Measurements from ENCODE around the gene ARAP1. TPM values are rescaled to one million over a fixed set of nuclear protein-coding genes. Genes with fewer than 3 reads are reported as not detected.

Gene ARAP1
- polyA plus RNA-seq, 1 experiment = 52.4 TPM

- Histone ChIP-seq H3K27ac (ENCODE audit: low read depth, low read length) (no peak overlapping the region), H3K4me3 (ENCODE audit: low read depth, low read length) (no peak overlapping the region), H3K27me3 (ENCODE audit: control insufficient read depth, insufficient read depth, low read length) (peaks cover 71% of the 10 kb centered on the region), H3K9me3 (ENCODE audit: control insufficient read depth, insufficient read depth, low read length) (no peaks in the 10 kb centered on the region)
- TF ChIP-seq, protein P1, sequence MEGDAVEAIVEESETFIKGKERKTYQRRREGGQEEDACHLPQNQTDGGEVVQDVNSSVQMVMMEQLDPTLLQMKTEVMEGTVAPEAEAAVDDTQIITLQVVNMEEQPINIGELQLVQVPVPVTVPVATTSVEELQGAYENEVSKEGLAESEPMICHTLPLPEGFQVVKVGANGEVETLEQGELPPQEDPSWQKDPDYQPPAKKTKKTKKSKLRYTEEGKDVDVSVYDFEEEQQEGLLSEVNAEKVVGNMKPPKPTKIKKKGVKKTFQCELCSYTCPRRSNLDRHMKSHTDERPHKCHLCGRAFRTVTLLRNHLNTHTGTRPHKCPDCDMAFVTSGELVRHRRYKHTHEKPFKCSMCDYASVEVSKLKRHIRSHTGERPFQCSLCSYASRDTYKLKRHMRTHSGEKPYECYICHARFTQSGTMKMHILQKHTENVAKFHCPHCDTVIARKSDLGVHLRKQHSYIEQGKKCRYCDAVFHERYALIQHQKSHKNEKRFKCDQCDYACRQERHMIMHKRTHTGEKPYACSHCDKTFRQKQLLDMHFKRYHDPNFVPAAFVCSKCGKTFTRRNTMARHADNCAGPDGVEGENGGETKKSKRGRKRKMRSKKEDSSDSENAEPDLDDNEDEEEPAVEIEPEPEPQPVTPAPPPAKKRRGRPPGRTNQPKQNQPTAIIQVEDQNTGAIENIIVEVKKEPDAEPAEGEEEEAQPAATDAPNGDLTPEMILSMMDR (IDR thresholded peaks at IDR 0.05; ENCODE audit: low read depth, low read length) = no peak
- DNase-seq (ENCODE audit: low read depth, low spot score) = no peak
- ChIA-PET CTCF (no interaction called here), POLR2A (no interaction called here)
Measured at GRCh38 chr11:72658989-72659640, 93.1 kb downstream of the ARAP1 start.

GRCh38 chr11:72657411-72658100 is 94.7 kb downstream of the ARAP1 start:
- H3K9me3 ChIP-seq (ENCODE audit: control insufficient read depth, insufficient read depth, low read length) = no peaks in the 10 kb centered on the region; the same call in 1 of the 2 replicates
- POLR2A ChIA-PET = no interaction called here
- no peak overlapping the region for H3K4me3 ChIP-seq (ENCODE audit: low read depth, low read length)
- CTCF ChIA-PET = no interaction called here
- DNase-seq (ENCODE audit: low read depth, low spot score) = no peak
- TF ChIP-seq, protein P1 (IDR thresholded peaks at IDR 0.05; ENCODE audit: low read depth, low read length) = no peak
- H3K27ac ChIP-seq (ENCODE audit: low read depth, low read length) = no peak overlapping the region
- peaks cover 71% of the 10 kb centered on the region for H3K27me3 ChIP-seq (ENCODE audit: control insufficient read depth, insufficient read depth, low read length)

GRCh38 chr11:72655896-72656464 is 96.2 kb downstream of the ARAP1 start:
- no peaks in the 10 kb centered on the region; the same call in 1 of the 2 replicates for H3K9me3 ChIP-seq (ENCODE audit: control insufficient read depth, insufficient read depth, low read length)
- no peak for DNase-seq (ENCODE audit: low read depth, low spot score)
- TF ChIP-seq, protein P1 (IDR thresholded peaks at IDR 0.05; ENCODE audit: low read depth, low read length) = no peak
- POLR2A ChIA-PET = no interaction called here
- H3K27ac ChIP-seq (ENCODE audit: low read depth, low read length) = no peak overlapping the region
- CTCF ChIA-PET = interaction anchor here (1.1 kb wide), 1 partner anchor 184 kb away, joined by 3 read pairs; no protein-coding TSS in a partner anchor
- no peak overlapping the region for H3K4me3 ChIP-seq (ENCODE audit: low read depth, low read length)
- H3K27me3 ChIP-seq (ENCODE audit: control insufficient read depth, insufficient read depth, low read length) = peaks cover 75% of the 10 kb centered on the region

- DNase-seq (ENCODE audit: low read depth, low spot score) = no peak
- ChIA-PET POLR2A (no interaction called here), CTCF (interaction anchor here (1.1 kb wide), 1 partner anchor 184 kb away, joined by 3 read pairs; no protein-coding TSS in a partner anchor)
- no peak overlapping the region for H3K27ac ChIP-seq (ENCODE audit: low read depth, low read length)
- H3K27me3 ChIP-seq (ENCODE audit: control insufficient read depth, insufficient read depth, low read length) = peaks cover 68% of the 10 kb centered on the region
- TF ChIP-seq, protein P1 (IDR thresholded peaks at IDR 0.05; ENCODE audit: low read depth, low read length) = no peak
- H3K9me3 ChIP-seq (ENCODE audit: control insufficient read depth, insufficient read depth, low read length) = no peaks in the 10 kb centered on the region; the same call in 1 of the 2 replicates
- H3K4me3 ChIP-seq (ENCODE audit: low read depth, low read length) = no peak overlapping the region
Measured at GRCh38 chr11:72655014-72655413, 97.2 kb downstream of the ARAP1 start.

DNA sequence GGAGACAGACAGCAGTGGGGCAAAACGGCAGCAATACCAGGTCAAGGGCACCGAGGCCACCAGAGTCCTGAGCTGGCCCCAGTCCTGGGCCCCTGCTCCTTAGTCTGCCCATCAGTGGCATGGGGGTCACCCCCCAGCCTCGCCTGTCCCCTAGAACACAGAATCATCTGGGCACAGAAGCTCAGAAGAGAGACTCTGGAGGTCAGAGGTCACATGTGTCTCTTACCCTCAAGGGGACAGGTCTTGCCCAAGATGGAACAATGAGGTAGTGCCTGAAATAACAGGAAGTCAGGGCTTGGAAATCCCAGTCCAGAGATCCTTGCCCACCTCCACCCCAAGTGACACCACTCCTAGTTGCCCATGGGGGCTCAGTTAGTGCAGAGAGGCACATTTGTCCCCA is 98.6 kb downstream of the ARAP1 start:
- Histone ChIP-seq H3K4me3 (ENCODE audit: low read depth, low read length) (no peak overlapping the region), H3K27ac (ENCODE audit: low read depth, low read length) (no peak overlapping the region), H3K27me3 (ENCODE audit: control insufficient read depth, insufficient read depth, low read length) (peaks cover 64% of the 10 kb centered on the region), H3K9me3 (ENCODE audit: control insufficient read depth, insufficient read depth, low read length) (no peaks in the 10 kb centered on the region; the same call in 1 of the 2 replicates)
- no peak for DNase-seq (ENCODE audit: low read depth, low spot score)
- TF ChIP-seq, protein P1 (IDR thresholded peaks at IDR 0.05; ENCODE audit: low read depth, low read length) = no peak
- ChIA-PET CTCF (interaction anchor here (0.5 kb wide), 1 partner anchor 72 kb away, joined by 4 read pairs; no protein-coding TSS in a partner anchor), POLR2A (no interaction called here)

Data from AG04450 (cell line).